T-helper 2 cell (primary cell): ENCODE data around the gene FGFR4.

Source experiments
- DNase-seq, 5 experiments: peaks; one replicate each; pipeline versions ENCODE4 v3.0.0 to v3.0.0-alpha.2; 2012 to 2022

Gene FGFR4

DNA sequence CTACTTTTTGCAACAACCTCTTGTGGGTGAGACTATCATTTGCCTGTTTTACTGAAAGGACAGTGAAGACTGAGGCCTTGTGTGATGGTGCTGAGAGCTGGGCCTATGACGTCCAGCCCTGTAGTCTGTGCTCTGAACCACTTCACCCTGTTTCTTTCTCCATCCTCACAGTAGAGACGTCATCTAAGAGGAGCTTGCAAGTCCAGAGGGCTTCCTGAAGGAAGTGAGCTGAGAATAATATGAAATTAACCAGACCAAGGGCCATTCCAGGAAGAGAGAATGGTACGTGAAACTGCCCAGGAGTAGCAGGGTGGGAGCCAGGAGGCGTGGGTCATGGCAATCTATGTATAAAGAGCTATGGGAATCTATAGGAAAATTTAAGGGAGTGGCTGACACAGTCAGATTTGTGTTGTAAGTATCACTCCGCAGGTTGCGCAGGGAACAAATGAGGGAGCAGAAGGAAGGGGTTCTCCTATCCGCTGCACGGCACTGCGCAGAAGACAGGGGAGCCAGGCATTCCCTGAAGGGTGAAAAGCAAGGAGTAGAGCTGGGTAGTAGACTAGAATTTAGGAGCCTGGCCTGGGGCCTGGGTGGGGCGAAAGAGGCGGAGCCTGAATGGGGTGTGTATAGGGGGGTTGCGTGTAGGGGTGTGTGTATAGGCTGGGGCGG lies 596 bp upstream of the FGFR4 start:
- no peak for DNase-seq

DNA sequence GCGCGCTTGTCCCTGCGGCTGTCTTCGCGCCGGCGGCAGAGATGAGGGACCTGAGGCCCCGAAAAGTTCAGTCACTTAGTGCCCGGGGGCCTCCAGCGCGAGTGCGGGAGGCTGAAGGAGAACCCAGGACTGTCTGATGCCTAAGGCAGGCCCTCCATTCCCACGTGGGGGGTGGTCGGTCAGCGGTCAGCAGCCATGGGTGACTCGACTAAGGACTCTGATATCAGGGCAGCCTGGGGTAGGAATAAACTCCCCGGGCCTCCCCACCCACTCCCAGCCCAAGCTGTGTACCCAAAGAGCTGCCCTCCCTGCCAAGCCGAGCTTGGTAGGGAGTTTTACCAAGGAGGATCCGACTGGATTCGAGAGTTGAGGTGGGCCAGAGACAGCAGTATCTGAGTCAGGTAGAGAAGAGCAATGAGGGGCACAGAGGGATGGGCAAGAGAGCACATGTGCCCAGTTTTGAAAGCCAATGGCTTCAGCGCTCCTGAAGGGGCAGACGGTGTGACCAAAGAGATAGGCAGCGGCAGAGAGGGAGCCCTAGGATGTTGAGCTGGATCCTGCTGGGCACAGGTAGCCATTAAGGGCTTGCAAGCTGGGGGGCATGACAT lies 787 bp downstream of the FGFR4 start:
- DNase-seq = no peak

DNA sequence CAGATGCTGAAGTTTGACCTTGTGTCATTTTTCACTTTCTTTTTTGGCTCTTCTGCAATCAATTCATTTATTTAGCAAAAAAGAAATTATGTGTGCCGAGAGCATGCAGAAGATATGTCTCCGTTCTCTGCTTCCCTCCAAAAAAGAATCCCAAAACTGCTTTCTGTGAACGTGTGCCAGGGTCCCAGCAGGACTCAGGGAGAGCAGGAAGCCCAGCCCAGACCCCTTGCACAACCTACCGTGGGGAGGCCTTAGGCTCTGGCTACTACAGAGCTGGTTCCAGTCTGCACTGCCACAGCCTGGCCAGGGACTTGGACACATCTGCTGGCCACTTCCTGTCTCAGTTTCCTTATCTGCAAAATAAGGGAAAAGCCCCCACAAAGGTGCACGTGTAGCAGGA lies 2.4 kb downstream of the FGFR4 start:
- DNase-seq = no peak

DNA sequence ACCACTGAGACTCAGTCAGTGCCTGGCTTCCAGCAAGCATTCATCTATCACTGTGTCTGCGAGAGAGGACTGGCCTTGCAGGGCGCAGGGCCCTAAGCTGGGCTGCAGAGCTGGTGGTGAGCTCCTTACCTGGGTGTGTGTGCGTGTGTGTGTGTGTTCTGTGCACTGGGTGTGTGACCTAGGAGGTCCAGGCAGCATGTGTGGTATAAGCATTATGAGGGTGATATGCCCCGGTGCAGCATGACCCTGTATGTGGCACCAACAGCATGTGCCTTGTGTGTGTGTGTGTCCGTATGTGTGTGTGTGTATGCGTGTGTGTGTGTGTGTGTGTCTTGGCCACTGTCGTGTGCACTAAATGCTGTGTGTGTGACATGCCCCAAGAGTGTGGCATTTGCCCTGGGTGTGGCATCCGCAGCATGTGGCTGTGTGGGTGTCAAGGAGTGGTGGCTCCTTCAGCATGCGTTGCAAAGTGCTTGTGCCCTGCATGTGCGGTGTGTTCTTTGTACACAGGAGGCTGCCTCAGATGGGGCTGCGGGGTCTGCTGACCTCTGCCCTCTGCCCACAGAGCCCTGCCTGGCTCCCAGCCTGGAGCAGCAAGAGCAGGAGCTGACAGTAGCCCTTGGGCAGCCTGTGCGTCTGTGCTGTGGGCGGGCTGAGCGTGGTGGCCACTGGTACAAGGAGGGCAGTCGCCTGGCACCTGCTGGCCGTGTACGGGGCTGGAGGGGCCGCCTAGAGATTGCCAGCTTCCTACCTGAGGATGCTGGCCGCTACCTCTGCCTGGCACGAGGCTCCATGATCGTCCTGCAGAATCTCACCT lies 3.3 kb downstream of the FGFR4 start:
- DNase-seq = peak in 1 of 5 experiments; percentile 21

DNA sequence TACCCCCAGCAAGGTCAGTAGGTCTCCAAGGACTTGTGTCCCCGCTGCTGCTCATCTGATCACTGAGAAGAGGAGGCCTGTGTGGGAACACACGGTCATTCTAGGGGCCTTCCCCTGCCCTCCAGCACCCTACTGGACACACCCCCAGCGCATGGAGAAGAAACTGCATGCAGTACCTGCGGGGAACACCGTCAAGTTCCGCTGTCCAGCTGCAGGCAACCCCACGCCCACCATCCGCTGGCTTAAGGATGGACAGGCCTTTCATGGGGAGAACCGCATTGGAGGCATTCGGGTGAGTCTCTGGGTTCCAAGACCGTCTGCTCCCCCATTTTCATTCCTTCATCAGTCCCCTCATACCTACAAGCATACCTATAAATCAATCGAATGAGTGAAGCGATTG lies 4.1 kb downstream of the FGFR4 start:
- no peak for DNase-seq

DNA sequence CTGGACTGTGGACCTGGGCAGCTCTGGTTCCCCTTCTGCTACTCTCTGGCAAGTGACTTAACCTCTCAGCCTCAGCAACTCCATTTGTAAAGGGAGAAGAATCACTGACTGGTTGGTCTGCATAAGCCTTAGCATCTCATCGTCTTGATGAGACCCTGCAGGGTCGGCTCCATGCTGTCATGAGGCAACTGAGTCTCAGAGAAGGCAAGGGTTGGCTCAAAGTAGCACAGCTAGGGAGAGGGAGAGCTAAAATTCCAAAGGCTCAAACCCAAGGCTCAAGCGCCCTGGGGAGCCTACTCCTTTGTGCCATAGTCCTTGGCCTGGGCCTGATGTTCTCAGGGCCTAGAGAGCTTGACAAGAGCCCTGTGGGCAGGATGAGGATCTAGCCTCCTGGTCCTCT lies 4.5 kb downstream of the FGFR4 start:
- no peak for DNase-seq

DNA sequence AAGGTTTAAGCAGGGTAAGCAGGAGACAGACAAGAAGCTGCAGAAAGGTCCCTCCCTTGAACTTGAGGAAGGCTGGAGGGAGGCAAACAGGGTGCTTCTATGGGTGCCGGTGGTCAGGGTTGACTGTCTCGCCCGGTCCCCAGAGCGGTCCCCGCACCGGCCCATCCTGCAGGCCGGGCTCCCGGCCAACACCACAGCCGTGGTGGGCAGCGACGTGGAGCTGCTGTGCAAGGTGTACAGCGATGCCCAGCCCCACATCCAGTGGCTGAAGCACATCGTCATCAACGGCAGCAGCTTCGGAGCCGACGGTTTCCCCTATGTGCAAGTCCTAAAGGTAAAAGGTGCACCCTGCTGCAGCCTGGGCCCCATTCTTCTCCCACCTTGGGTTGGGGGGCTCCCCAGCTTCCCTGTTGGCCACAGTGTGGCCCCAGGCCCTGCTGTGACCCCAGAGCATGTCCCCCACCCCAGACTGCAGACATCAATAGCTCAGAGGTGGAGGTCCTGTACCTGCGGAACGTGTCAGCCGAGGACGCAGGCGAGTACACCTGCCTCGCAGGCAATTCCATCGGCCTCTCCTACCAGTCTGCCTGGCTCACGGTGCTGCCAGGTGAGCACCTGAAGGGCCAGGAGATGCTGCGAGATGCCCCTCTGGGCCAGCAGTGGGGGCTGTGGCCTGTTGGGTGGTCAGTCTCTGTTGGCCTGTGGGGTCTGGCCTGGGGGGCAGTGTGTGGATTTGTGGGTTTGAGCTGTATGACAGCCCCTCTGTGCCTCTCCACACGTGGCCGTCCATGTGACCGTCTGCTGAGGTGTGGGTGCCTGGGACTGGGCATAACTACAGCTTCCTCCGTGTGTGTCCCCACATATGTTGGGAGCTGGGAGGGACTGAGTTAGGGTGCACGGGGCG lies 5.7 kb downstream of the FGFR4 start:
- DNase-seq = no peak

DNA sequence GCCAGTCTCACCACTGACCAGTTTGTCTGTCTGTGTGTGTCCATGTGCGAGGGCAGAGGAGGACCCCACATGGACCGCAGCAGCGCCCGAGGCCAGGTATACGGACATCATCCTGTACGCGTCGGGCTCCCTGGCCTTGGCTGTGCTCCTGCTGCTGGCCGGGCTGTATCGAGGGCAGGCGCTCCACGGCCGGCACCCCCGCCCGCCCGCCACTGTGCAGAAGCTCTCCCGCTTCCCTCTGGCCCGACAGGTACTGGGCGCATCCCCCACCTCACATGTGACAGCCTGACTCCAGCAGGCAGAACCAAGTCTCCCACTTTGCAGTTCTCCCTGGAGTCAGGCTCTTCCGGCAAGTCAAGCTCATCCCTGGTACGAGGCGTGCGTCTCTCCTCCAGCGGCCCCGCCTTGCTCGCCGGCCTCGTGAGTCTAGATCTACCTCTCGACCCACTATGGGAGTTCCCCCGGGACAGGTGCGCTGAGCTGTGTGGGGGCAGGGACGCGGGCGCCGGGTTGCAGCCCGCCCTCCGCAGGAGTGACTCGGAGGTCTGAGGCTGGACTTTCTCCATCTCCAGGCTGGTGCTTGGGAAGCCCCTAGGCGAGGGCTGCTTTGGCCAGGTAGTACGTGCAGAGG lies 6.5 kb downstream of the FGFR4 start:
- DNase-seq = no peak

DNA sequence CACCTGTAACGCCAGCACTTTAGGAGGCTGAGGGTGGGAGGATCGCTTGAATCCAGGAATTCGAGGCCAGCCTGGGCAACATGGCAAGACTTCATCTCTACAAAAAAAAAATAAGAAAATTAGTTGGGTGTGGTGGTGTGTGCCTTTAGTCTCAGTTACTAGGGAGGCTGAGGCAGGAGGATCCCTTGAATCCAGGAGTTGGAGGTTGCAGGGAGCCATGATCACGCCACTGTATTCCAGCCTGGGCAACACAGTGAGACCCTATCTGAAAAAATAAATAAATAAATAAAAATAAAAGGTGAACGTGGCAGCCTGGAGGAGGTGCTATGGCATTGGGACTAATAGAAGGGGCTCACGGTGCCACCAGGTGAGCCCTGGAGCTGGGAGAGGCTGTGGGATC lies 7.1 kb downstream of the FGFR4 start:
- no peak for DNase-seq

DNA sequence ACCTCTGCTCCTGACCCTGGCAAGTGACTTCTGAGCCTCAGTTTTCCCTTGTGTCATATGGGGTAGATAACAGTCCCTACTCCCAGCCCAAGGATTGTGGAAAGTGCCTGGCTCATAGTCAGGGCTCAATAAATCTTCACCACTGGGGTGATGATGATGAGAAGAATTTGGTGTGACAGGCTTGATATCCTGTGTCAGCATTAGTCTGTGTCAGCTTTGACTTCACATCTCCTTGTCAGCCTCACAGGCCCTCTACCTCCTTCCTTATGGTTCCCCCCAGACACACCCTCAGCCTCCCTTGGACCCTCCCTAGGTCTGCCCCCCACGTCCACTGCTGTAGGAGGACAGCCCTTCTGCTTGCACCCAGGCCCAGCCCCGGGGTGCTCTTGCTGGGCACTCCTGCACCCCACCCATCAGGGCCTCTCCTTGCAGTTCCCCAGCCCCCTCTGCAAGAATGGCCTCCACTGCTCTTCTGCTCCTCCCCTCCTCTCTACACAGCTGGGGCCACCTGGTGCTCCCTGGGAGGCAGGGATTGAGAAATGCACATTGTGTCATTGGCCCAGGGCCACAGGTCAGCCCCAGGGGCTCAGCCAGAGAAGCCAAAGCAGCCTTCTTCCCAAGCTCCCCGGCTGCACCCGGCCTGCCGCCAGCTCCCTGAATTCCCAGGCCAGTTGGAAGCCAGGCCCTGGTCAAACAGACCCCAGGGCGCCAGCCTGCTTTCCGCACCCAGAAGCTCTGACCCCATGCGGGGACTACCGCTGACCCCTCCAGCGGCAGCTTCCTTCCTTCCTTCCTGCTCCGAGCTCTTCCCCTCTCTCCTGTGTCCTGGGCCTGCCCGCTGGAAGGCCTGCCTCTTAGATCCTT lies 7.7 kb downstream of the FGFR4 start:
- no peak for DNase-seq

DNA sequence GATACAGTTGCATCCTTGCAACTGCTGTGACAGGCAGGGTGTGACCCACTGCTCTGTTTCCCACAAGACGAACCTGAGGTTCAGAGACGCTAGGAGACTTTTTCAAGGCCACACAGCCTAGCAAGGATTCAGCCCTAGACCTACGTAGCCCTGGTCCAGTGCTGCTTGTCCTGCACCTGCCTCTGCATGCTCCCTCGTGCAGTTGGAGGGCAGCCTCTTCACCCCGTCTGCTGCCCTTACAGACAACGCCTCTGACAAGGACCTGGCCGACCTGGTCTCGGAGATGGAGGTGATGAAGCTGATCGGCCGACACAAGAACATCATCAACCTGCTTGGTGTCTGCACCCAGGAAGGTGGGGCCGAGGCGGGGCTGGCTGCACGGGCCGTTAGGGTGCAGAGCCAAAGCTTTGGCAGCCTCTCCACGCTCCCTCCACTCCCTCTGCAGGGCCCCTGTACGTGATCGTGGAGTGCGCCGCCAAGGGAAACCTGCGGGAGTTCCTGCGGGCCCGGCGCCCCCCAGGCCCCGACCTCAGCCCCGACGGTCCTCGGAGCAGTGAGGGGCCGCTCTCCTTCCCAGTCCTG lies 8.5 kb downstream of the FGFR4 start:
- DNase-seq = no peak

DNA sequence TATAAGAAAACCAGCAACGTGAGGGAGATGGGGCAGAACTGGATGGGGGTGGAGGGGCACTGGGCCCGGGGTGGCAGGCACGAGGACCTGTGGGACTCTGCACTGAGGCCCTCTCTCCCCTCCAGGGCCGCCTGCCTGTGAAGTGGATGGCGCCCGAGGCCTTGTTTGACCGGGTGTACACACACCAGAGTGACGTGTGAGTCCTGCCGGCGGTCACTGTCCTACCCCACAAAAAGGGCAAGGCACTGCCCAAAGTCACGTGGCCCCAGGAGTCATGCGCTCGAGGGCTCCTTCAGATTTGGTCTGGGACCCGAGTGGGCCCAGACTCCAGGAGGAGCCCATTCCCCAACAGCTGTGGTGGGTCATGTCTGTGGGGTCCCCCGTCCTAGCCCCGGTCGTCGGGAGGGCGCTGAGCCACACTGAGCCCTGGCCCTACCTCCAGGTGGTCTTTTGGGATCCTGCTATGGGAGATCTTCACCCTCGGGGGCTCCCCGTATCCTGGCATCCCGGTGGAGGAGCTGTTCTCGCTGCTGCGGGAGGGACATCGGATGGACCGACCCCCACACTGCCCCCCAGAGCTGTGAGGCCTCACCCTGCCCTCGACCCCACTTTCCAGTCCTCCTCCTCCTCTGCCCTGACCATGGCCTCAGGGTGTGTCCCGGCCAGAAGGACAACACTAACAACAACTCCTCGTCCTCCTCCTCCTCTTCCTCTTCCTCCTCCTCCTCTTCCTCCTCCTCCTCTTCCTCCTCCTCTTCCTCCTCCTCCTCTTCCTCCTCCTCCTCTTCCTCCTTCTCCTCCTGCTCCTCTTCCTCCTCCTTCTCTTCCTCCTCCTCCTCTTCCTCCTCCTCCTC lies 9.7 kb downstream of the FGFR4 start:
- DNase-seq = no peak

DNA sequence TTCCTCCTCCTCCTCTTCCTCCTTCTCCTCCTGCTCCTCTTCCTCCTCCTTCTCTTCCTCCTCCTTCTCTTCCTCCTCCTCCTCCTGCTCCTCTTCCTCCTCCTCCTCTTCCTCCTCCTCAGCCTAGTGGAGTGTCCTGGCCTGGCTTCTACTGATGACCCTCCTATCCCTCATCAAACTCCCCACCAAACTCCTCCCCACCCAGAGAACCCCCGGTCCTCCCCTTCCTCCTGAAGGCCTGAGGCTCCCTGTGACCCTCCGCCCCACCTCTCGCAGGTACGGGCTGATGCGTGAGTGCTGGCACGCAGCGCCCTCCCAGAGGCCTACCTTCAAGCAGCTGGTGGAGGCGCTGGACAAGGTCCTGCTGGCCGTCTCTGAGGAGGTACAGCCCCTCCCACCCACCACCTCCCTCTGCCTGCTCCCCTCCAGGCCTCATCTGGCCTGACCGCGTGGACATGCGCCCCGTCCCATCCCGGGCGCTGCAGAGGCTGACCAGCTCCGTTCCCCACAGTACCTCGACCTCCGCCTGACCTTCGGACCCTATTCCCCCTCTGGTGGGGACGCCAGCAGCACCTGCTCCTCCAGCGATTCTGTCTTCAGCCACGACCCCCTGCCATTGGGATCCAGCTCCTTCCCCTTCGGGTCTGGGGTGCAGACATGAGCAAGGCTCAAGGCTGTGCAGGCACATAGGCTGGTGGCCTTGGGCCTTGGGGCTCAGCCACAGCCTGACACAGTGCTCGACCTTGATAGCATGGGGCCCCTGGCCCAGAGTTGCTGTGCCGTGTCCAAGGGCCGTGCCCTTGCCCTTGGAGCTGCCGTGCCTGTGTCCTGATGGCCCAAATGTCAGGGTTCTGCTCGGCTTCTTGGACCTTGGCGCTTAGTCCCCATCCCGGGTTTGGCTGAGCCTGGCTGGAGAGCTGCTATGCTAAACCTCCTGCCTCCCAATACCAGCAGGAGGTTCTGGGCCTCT lies 10.6 kb downstream of the FGFR4 start:
- DNase-seq = no peak

DNA sequence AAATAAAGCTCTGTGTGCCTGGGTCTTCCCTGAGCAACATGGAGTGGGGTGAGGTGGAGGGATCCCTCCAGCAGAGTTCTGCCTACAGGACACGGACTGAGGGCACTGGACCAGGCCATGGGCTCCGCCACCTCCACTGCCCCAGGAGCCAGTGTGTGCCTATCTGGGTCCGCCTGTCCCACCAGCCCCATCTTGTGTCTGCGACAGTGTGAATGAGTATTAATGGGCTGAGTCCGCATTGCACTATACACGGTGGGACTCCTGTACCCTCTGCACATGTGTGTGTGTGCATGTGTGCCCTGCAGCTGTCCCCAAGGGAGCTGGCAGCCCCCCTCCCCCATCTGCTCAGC lies 11.4 kb downstream of the FGFR4 start:
- no peak for DNase-seq

DNA sequence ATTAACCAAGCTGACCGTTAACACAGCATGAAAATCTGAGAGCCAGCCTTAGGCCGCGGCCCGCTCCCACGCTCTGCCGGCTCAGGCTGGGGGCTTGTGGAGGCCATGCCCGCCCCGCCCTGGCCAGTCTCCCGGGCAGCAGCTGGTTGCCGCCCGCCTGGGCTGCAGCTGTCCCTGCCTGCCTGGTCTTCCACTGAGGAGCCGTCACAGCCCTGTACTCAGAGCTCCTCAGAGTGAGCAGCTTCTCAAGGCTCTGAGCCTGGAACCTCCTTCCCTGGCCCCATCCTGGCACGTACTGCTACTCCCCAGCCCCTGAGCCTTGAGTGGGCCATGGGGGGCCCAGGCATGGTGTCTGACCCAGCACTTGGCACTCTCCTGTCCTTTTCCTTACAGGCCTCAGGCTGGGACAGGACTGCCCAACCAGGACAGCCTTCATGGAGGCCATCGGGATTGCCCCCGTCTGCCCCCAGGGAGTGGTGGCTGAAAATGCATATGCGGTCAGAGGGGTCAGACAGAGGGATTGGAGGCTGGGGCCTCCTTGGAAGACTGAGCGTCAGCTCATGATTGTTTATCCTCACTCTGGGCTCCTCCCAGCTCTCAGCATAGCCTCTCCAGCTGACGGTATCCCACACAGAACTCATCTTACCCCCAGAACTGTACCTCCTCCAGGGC lies 11.9 kb downstream of the FGFR4 start:
- no peak for DNase-seq

DNA sequence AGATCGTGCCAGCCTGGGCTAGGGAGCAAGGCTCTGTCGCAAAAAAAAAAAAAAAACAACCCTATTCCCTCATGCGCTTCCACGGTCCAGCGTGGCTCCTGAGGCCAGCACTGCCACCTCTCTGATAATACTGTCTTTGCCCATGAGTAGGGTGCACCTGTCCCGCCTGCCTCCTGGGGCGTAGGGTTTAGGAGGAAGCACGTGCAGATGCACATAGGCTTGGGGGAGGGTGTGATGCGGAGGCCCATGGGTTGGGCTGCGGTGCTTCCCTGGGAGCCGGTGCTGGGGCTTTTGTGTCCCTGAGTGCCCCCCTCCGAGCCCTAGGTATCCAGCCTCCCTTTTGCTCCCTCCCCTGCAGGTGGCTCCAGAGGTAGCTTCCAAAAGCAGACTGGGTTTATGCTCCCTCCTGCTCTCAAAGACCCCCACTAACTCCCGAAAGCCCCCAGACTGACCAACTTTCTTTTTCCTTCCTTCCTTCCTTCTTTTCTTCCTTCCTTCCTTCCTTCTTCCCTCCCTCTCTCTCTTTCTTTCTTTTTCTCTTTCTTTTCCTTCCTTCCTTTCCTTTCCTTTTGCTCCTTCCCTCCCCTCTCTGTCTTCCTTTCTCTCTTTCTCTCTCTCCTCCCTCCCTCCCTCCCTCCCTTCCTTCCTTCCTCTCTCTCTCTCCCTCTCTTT lies 12.8 kb downstream of the FGFR4 start:
- no peak for DNase-seq

DNA sequence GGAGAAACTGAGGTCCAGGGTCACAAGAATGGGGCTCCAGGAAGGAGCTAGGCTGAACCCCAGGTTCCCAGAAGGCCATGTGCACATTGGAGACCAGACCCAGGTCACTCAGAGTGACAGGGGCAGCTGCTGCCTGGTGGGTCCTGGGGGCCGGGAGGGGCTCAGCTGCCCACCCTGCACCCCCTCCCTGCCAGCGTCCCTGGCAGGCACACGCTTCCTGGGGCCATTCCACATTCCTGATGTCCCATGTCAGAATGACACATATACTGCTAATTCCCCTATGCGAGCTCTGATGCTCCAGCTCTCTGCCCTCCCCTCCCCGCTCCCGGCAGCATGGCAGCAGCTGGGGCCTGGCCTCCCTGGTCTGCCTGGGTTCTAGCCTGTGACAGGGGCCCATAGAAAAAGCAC lies 14.0 kb downstream of the FGFR4 start:
- DNase-seq = no peak
